Stimulated activated CD4-positive, alpha-beta T cell treated with anti-CD3 and anti-CD28 coated beads, Interleukin-2, amount 100 ng/mL, for 48 hours (primary cell): ENCODE data around the gene C2orf81.
"Not testable (repeated sequence)": the region's sequence is repeated elsewhere in the genome, so short reads cannot be mapped to it uniquely, and the experiment has no call there.

ENCODE experiments used
- DNase-seq, 2 donors: peaks; one replicate each; pipeline ENCODE4 v3.0.0-alpha.2; 2020

C2orf81 gene

GRCh38 chr2:74442483-74443297 lies 21.3 kb upstream of the C2orf81 start:
- DNase-seq: not testable (repeated sequence)

GRCh38 chr2:74441690-74442482 lies 20.5 kb upstream of the C2orf81 start, which contains the start of gene RTKN:
Gene RTKN, minus strand, starts transcription at chr2:74441937. Its CDS starts 121 bp downstream, at chr2:74441816.
- no peak for DNase-seq

- no peak for DNase-seq
Observed at GRCh38 chr2:74441170-74441689, 19.8 kb upstream of the C2orf81 start.

- peak in 1 of 2 donors; percentile 49 for DNase-seq
Observed at GRCh38 chr2:74440378-74441169, 19.2 kb upstream of the C2orf81 start.

GRCh38 chr2:74439803-74440377 lies 18.5 kb upstream of the C2orf81 start:
- no peak for DNase-seq

GRCh38 chr2:74439373-74439772 lies 18.0 kb upstream of the C2orf81 start:
- no peak for DNase-seq

- DNase-seq: no peak
Observed at GRCh38 chr2:74438248-74438647, 16.8 kb upstream of the C2orf81 start.

GRCh38 chr2:74436848-74437695 lies 15.7 kb upstream of the C2orf81 start:
- DNase-seq: no peak

GRCh38 chr2:74436111-74436805 lies 14.8 kb upstream of the C2orf81 start:
- DNase-seq: no peak

- DNase-seq: no peak
Observed at GRCh38 chr2:74430502-74430901, 9.1 kb upstream of the C2orf81 start.

GRCh38 chr2:74429487-74430451 lies 8.3 kb upstream of the C2orf81 start:
- DNase-seq: no peak

GRCh38 chr2:74428675-74429074 lies 7.3 kb upstream of the C2orf81 start:
- DNase-seq: no peak

- no peak for DNase-seq
Observed at GRCh38 chr2:74427551-74427950, 6.1 kb upstream of the C2orf81 start.

- no peak for DNase-seq
Observed at GRCh38 chr2:74426181-74426758, 4.9 kb upstream of the C2orf81 start.

- no peak for DNase-seq
Observed at GRCh38 chr2:74425523-74425922, 4.1 kb upstream of the C2orf81 start.

- DNase-seq: no peak
Observed at GRCh38 chr2:74424995-74425406, 3.6 kb upstream of the C2orf81 start.

- DNase-seq: no peak
Observed at GRCh38 chr2:74424139-74424992, 2.9 kb upstream of the C2orf81 start.
